Activated effector memory CD4-positive, alpha-beta T cell treated with anti-CD3 and anti-CD28 coated beads, Interleukin-2, amount 50 U/mL, for 16 hours (primary cell): ENCODE data around the gene ST7L.
A peak's percentile ranks its signal among the peaks of the same experiment; 100 is the strongest.
"Not testable (repeated sequence)": the region's sequence is repeated elsewhere in the genome, so short reads cannot be mapped to it uniquely, and the experiment has no call there.

Experiments
- DNase-seq: peaks from one replicate; pipeline ENCODE4 v3.0.0-alpha.2; 2020

The ST7L gene

DNA sequence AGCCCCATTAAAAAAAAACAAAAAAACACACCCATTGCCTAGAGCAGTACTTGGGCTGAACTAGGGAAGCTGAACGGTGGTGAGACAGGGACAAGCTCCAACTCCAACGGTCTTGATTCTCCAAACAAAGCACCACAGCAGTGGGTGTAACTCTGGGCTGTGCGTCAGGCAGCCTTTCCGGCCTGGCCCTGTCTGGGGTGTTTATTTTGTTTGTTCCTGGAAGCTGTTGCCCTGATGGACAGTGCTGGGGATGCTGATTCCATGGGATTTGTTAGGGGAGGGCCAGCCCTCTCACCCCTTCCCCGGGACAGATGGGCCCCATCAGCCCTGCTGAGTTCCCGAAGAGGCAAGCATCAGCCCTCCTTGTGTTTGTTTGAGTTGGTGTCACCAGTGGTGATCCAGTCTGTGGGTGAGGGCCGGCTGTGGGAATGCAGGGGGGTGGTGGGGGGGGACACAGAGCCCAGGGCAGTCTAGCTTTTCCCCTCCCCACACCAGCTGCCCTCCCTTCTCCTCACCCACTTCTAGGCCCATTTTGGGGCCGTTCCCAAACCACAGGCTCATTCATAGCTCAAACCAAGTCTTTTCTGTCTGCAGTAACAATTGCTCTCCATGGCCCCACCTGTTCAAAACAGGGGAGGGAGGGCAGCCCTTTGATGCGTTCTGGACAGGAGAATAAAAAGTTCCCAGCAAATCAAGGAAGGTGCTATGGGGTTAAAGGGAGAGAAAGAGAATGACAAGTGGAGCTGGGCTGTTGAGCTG lies 105.7 kb downstream of the ST7L start:
- DNase-seq: no peak

DNA sequence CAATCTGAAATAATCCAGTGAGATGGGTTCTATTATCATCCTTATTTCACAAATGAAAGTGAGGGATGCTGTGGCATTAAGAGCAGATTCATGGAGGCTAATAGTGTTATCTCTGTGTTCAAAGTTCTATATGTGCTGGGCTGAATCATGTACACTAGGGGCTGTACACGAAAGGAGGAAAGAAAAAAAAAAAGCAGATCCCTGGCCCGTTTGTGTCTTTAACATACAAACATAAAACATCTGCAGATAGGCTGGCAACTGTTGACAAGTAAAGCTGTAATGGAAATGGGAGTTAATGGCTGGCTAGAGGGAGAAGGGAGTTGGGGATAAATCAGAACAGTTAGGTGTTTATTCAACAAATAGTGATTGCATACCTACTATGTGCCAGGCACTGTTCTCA lies 107.0 kb downstream of the ST7L start:
- DNase-seq: no peak

DNA sequence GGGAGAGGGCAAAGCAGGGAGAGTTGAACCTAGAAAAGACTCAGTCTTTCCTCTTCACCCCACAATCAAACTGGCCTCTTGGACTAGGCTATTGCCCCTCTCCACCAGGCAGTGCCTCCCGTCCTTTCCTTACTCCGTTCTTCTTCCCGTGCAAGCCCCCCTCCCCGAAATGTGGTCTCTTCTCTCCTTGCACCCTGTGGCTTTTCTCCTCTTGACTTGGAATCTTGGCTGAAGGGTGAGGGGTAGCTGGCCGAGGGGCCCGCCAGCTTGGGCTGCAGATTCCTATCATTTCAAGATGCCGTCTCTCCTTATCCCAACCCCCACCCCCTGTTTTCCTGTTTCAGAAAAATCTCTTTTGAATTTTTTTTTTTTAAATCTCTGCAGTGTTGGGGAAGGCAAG lies 108.6 kb downstream of the ST7L start:
- DNase-seq: no peak

DNA sequence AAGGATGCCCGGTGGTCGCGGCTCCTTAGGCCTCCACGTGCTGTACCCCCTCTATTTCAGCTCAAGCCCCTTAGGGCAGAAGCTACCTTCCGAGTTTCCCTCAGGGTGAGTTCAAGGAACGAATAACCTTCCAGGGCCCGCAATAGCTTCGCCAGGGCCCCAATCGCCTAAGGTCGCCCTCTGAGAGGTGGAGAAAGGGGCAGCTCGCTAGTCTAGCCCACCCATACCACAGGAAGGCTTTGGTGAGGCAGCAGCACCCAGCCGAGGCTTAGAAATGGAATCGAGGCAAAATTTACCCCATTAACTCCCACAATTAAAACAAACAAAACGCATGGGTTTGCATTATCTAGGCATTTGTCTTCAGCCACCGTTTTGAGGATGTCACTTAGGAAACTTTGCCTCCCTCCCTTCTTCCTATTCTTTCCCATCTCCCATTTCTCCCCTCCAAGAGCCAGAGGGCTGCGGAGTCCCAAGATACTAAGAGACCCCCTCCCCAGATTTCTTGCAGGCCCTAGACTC lies 109.2 kb downstream of the ST7L start:
- no peak for DNase-seq

DNA sequence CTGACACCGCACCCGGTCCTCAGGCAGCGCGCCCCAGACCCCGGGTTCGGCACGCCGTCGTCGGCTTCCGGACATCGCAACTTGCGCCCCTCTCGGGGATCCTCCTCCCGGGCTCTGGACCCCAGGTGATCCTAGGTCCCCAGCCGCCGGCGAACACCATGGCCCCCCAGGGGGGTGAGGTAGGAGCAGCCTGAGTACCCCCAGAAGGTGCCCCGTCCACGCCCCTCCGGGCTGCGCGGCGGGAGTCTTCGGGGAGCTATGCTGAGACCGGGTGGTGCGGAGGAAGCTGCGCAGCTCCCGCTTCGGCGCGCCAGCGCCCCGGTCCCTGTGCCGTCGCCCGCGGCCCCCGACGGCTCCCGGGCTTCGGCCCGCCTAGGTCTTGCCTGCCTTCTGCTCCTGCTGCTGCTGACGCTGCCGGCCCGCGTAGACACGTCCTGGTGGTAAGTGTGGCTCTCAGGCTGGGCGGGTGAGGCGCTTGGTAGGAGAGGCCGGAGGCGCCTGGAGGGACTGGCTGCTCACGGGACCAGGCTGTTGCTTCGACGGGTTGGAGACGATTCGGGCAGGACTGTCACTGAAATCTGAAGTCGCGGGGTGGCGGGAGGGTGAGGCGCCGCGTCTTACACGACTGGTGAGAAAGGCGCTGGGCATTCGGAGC lies 109.8 kb downstream of the ST7L start:
- DNase-seq: peak; percentile 68

DNA sequence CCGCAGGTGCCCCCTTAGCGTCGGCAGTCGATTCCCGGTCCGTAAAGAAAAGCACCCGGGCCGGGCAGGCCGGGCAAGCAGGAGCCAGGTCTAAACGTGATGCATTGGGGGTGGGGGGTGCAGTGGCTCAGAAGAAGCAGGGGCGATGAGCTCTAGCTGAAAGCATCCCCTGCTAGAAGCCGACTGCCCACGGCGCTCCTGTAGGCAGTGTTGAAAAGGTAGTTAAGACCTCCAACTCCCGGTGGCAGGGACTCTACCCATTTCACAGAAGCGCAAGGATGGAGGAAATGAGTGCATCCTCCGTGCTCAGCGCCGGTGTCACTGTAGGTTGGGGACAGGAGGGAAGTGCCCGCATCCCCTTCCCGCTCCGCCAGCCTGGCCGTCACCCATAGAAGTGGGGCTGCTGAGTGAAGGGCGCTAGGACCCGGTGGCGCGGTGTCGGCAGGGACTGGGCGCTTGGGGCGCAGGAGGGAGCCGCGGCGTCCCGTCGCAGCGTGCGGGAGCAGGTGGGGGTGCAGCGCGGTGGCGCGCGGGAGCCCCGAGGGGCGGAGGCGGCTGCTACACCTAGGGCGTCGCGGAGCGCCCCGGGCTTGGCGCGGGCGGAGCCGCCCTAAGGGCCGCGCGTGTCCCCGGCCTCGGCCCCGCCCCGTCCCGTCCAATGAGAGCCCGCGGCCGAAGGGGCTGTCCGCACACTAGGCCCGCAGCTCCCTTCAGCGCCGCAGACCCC lies 110.5 kb downstream of the ST7L start, which contains the start of gene WNT2B:
TSS of gene WNT2B (plus strand) at position 688 of the 727 bp plus-strand sequence. CDS start 298 bp downstream, outside the sequence.
- DNase-seq: peak; percentile 81

DNA sequence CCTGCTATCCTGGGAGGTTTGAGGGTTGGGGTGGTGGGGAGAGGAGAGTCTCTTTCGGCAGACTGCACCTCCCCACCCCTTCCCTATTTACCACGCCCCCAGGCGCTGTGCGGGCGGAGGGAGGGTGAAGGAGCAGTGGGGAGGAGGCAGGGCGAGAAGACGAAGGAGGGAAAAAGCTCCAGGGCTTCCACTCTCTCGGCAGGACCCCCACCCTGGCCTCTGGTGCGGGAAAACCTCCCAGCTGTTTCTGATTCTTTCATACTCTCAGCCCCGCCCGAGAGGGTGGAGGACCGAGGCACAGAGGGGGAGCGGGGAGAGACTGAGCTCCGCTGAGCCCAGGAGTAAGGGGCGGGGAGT lies 111.0 kb downstream of the ST7L start:
- peak; percentile 74 for DNase-seq

DNA sequence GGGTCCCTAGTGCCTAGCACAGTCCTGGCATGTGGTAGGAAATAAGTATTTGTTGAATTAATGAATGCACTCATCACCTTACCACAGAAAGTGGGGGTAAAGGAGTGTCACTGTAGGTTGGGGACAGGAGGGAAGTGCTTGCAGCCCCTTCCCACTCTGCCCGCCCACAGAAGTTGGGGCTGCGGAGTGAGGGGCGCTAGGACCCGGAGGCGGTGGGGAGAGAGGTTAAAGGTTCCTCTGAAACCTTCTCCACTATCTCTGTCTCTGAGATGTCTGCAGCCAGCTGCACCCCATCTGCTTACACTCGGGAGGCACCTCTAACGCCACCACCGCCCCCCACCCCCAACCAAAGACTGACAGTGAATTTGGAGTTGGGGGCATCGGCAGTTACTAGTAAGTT lies 111.6 kb downstream of the ST7L start:
- DNase-seq: no peak

DNA sequence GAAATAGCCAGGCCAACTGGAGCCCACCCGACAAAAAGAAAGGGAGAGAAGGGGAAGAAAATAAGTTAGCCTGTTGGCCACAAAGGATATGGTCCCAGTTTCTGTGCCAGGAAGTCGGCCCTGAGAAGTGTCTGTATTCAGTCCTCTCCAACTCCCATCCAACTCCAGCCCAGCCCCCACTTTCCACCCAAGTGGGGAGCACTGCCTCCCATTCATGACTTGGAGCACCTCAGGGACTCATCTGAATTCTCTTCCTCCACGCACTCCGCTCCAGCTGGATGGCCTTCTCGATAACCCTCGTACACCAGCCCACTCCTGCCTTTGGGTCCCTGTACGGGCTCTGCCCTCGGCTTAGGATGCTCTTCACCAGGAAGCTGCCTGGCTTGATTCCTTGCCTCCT lies 112.2 kb downstream of the ST7L start:
- no peak for DNase-seq

DNA sequence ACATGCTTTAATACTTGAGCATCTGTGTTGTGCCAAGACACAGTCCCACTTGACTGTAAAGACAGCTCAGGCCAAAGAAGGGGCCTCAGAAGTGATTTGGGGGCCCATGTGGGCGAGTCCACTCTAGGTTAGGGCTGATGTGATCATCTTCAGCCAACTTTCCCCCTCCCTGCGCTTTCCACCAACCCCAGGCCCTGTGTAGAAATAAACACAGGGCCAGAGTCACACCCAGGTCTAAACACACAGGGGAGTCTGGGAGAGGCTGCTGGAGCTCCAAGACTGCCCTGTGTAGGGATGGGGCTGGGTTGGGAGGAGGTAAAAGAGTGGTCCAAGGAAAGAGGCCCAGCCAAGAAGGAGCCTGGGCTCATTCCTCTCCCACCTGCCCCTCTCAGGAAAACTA lies 112.6 kb downstream of the ST7L start:
- DNase-seq: no peak

DNA sequence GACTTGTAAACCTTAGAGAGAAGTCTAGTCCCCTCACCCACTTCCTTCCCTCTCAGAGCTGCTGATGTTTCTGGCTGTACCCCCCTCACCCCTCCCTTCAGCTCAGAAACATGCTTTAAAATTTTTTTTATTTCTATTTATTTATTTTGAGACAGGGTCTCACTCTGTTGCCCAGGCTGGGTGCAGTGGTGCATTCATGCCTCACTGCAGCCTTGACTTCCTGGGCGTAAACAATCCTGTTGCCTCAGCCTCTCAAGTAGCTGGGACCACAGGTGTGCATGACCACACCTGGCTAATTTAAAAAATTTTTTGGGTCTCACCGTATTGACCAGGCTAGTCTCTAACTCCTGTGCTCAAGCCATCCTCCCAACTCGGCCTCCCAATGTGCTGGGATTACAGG lies 113.1 kb downstream of the ST7L start:
- DNase-seq: no peak

DNA sequence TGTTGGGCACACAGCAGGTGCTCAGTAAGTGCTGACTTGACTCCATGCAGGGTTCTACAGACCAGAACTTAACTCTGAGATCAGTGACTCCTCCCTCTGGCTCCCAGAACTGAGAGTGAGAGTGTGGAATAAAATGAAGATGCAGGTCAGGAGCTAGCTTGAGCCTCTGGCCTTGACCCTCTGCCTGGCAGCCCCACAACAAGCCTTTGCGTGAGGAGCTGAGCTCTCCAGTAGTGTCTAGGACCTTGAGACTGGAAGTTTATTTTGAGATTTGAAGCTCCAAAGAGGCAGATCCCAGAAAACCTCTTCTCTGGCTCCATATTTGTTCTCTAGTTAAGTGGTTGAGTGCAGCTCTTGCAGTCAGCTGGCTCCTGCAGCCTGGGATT lies 113.5 kb downstream of the ST7L start:
- no peak for DNase-seq

DNA sequence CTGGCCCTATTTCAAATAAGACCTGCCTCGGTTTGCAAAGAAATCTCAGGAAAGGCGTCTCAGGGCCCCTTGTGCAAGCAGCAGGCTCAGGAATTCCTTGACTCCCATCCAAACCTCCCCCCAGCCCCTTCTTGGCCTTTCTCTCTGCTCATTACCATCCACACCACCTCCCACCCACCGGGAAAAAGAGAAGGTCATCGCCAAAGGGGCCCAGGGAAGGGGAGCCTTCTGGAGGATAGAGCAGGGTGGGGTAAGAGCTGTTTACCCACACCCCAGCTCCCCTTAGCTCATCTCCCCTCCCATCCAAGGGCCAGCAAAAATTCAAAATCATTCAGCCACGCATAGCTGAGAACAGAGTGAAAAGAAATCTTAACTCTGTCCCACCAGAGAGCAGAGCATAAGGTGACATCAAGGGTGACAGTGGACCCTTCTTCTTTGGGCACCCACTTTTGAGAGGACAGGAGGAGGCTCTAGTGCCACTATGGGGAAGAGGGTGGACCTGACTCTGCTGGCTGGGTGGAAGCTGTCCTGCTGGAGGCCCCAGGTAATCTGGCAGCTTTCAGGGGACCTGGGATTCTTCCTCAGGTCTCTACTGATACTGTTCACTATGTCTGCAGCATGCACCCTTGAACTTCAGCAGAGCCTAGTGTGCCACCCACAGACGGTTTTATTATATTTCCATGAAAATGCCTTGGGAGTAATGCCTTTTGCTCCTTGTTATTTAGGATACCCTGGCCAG lies 114.1 kb downstream of the ST7L start:
- no peak for DNase-seq

DNA sequence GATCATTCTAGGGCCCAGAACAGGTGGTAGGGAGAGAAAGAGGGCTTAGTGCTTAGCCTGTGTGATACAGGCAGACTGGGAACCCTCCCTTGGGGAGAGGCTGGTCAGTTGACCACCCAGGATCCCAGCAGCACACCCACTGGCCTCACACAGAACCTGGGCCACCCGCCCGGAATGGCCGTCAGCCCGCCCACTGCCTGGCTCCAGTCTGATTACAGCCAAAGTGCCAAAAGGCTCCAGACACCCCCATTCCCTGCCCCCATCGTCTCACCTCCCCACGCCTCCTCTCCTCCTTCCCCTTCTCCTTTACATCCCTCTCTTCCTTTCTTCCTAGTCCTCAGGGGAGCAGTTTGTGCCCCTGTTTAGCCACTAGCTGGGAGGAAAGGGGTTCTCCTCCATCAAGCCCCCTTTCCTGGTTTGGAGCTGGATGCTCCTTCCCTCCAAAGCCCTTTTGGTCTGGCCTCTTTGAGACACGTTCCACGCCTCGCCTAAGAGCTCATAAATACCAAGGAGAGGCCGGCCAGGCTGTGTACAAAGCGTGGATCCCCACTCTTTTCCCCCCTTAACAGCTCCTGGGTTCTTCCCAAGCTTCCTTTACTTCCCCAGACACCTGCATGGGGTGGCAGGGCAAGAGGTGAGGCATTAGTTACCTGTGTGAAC lies 114.8 kb downstream of the ST7L start:
- DNase-seq: no peak

DNA sequence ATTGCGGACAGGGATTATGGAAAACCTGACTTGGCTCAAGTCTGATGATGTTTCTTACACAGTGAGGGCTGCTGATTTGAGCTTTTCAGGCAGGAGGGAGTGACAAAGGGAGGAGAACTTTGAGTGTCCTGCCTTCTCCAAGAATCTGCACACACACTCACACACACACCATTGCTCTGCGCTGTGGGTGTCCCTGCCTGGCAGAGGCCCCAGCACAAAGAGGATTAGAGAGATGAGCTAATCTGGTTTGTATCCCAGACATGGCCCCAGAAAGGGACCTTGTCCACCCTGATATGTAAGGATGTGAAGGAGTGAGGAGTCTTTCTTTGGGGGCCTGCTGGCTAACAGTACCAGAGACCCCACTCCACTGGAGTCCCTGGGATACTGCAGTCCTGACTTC lies 116.1 kb downstream of the ST7L start:
- DNase-seq: no peak

DNA sequence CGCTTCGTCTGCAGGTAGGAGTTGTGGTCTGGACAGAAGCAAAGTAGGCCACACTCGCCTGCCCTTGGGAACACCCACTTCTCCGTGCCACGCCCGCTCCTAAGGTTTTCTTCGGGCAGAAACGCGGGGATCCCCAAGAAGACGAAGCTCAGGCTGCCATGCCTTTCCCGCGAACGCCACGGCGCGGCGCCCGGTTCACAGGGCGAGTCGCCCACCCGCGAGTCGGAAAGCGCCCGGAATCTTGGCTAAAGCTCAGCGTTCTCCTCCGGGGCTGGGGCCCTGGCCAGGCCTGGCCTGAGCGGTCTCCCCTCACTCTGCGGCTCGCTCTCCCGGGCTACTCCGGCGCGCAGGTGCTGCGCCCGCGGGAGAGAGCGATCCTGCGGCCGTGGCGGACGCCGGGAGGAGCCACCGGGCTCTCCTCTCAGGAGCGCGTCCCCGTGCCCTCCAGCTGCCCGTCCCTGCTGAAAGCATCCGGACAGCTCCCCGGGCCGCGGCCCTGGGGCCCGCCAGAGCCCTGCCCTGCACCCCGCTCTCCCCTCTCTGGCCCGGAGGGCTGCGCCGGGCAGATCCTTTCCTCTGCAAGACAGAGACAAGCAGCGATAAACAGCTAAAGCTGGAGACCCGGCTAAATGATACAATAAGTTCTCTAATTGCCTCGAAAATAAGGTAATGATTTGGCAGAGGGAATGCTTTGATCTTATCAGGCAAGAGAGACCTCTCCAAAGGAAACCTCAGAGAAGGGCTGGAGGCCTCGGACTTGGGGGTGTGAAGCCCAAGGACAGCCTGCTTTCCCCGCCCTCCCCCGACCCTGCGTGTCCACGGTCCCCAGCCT lies 116.9 kb downstream of the ST7L start:
- DNase-seq: peak; percentile 81

DNA sequence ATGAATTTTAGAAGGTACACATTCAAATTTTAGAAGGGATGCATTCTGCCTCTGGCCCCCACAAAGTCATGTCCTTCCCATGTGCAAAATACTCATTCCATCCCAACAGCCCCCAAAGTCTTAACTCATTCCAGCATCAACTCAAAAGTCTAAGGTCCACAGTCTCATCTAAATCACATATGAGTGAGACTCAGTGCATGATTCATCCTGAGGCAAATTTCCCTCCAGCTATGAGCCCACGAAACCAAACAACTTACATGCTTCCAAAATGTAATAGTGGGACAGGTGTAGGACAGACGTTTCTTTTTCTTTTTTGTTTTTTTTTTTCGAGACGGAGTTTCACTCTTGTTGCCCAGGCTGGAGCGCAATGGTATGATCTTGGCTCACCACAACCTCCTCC lies 122.7 kb downstream of the ST7L start:
- no peak for DNase-seq

DNA sequence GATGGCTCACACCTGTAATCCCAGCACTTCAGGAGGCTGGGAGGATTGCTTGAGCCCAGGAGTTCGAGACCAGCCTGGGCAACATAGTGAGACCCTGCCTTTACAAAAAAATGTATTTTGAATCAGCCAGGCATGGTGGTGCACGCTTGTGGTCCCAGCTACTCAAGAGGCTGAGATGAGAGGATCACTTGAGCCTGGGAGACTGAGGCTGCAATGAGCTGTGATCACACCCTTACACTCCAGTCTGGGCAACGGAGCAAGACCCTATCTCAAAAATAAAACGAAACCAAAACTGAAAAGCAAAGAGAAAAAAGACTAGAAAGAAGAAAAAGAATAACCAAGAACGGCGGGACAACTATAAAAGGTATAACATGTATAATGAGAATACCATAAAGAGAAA lies 125.6 kb downstream of the ST7L start:
- no peak for DNase-seq

DNA sequence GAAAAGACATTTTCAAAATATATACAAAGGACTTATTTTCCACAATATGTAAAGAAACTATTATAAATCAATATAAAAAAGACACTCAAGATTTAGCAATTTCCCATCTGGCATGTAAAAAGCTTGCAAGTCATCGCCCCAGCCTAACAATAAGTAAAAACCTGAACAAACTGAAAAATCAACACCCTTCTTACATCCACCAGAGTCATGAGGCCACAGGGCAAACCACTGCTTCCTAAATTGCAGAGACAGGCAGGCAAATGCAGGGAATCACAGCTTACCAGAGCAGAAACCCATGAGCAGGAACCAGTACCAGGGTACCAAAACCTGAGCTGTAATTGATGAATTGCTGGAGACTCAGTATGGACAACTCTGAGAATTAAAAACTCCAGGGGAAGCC lies 126.9 kb downstream of the ST7L start:
- no peak for DNase-seq

DNA sequence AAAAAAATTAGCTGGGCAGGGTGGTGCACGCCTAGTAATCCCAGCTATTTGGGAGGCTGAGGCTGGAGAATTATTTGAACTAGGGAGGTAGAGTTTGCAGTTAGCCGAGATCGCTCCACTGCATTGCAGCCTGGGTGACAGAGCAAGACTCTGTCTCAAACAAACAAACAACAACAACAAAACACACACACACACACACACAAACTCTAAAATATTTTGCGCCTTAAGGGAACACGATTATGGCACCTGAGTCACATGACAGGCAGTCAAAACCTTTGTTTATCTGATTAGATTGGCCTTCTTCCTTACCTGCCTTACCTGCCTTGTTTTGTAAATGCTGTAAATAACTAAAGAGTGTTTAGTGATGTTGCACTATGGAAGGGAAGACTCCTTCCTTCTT lies 130.8 kb downstream of the ST7L start:
- no peak for DNase-seq

DNA sequence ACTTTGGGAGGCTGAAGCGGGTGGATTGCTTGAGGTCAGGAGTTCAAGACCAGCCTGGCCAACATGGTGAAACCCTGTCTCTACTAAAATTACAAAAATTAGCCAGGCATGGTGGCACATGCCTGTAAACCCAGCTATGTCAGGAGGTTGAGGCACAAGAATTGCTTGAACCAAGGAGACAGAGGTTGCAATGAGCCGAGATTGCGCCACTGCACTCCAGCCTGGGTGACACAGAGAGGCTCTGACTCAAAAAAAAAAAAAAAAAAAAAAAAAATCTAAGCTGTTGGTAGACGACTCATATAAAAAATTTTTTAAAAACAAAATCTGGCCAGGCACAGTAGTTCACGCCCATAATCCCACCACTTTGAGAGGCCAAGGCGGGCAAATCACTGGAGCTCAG lies 131.3 kb downstream of the ST7L start:
- not testable (repeated sequence) for DNase-seq

DNA sequence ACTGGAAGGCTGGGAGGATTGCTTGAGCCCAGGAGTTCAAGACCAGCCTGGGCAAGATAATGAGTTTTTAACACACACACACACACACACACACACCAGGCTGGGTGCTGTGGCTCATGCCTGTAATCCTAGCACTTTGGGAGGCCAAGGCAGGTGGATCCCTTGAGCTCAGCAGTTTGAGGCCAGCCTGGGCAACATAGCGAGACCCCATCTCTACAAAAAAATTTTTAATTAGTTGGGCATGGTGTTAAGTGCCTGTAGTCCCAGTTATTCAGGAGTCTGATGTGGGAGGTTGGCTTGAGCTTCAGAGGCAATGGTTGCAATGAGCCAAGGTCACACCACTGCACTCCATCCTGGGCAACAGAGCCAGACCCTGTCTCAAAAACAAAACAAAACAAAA lies 132.9 kb downstream of the ST7L start:
- not testable (repeated sequence) for DNase-seq
